HepG2 (cell line): ENCODE results near the gene MRPL48. TPM values are rescaled to one million over a fixed set of nuclear protein-coding genes. Genes with fewer than 3 reads are reported as not detected.
A peak's percentile ranks its signal among the peaks of the same experiment; 100 is the strongest.

Experiments used
- DMAP1 ChIP-seq: IDR thresholded peaks from 2 replicates; pipeline ENCODE4 v1.6.1; 2016
- EED ChIP-seq: sonication (generic); formaldehyde crosslinking; IDR thresholded peaks from 2 replicates; pipeline ENCODE4 v1.5.0; 2020; ENCODE audit warnings: mild to moderate bottlenecking, missing genetic modification reagents
- ERF ChIP-seq: IDR thresholded peaks from 2 replicates; pipeline ENCODE4 v1.6.1; 2018; ENCODE audit warnings: missing biosample characterization, missing genetic modification reagents
- GFI1 ChIP-seq: sonication (generic); formaldehyde crosslinking; IDR thresholded peaks from 2 replicates; pipeline ENCODE4 v1.5.0; 2020; ENCODE audit warnings: missing genetic modification reagents, mild to moderate bottlenecking, borderline replicate concordance
- GPBP1L1 ChIP-seq: sonication (generic); formaldehyde crosslinking; IDR thresholded peaks from 2 replicates; pipeline ENCODE4 v1.5.0; 2020; ENCODE audit warnings: mild to moderate bottlenecking, missing genetic modification reagents
- GTF3A ChIP-seq: sonication (generic); formaldehyde crosslinking; conservative IDR thresholded peaks from 2 replicates; pipeline ENCODE4 v1.4.0; 2020; ENCODE audit warnings: mild to moderate bottlenecking, missing genetic modification reagents
- HNF1A ChIP-seq, 2 experiments: sonication (generic) in 1 of 2; formaldehyde crosslinking in 1 of 2; IDR thresholded peaks; 2 replicates each; pipeline versions ENCODE4 v1.4.0 to v1.6.1; 2016 to 2020; ENCODE audit warnings: borderline replicate concordance in 1 of 2, low read depth in 1 of 2, mild to moderate bottlenecking in 1 of 2, missing genetic modification reagents in 1 of 2
- LBX2 ChIP-seq: sonication (generic); formaldehyde crosslinking; IDR thresholded peaks from 2 replicates; pipeline ENCODE4 v1.5.0; 2020; ENCODE audit warnings: missing genetic modification reagents, mild to moderate bottlenecking, borderline replicate concordance
- MAZ ChIP-seq, 2 experiments: sonication (generic) in 1 of 2; formaldehyde crosslinking in 1 of 2; IDR thresholded peaks; 2 replicates each; pipeline versions ENCODE4 v1.5.0 to v1.6.1; 2012 to 2020; ENCODE audit warnings: low read depth in 2 of 2, mild to moderate bottlenecking in 2 of 2, borderline replicate concordance in 1 of 2, improper control_type of control experiment in 1 of 2, low read length in 1 of 2, missing genetic modification reagents in 1 of 2, moderate library complexity in 1 of 2
- NCOA5 ChIP-seq: sonication (generic); formaldehyde crosslinking; IDR thresholded peaks from 2 replicates; pipeline ENCODE4 v1.4.0; 2020; ENCODE audit warnings: missing genetic modification reagents
- NFE2 ChIP-seq: sonication (generic); formaldehyde crosslinking; IDR thresholded peaks from 2 replicates; pipeline ENCODE4 v1.4.0; 2020; ENCODE audit warnings: missing genetic modification reagents
- NFYB ChIP-seq: sonication (generic); formaldehyde crosslinking; IDR thresholded peaks from 2 replicates; pipeline ENCODE4 v1.4.0; 2020; ENCODE audit warnings: missing genetic modification reagents
- NKX3-1 ChIP-seq: sonication (generic); formaldehyde crosslinking; IDR thresholded peaks from 2 replicates; pipeline ENCODE4 v1.5.0; 2020; ENCODE audit warnings: missing genetic modification reagents
- PAF1 ChIP-seq: IDR thresholded peaks from 2 replicates; pipeline ENCODE4 v1.6.1; 2016; ENCODE audit warnings: missing genetic modification reagents, missing compliant biosample characterization
- POGK ChIP-seq: sonication (generic); formaldehyde crosslinking; conservative IDR thresholded peaks from 2 replicates; pipeline ENCODE4 v1.8.0; 2022; ENCODE audit warnings: mild to moderate bottlenecking, moderate library complexity, missing genetic modification reagents
- RAD51 ChIP-seq: fragments of 450-650 bp; IDR thresholded peaks from 2 replicates; pipeline ENCODE4 v1.6.1; 2016; ENCODE audit warnings: borderline replicate concordance
- RORA ChIP-seq: sonication (generic); formaldehyde crosslinking; IDR thresholded peaks from 2 replicates; pipeline ENCODE4 v1.5.0; 2020; ENCODE audit warnings: mild to moderate bottlenecking, missing genetic modification reagents, moderate library complexity
- SNRNP70 ChIP-seq: fragments of 200-400 bp; formaldehyde crosslinking; IDR thresholded peaks from 2 replicates; pipeline ENCODE4 v1.6.1; 2017; ENCODE audit warnings: mild to moderate bottlenecking, low read depth, low read length, moderate library complexity
- ZMAT3 ChIP-seq: sonication (generic); formaldehyde crosslinking; conservative IDR thresholded peaks from 2 replicates; pipeline ENCODE4 v1.7.0; 2021; ENCODE audit warnings: missing genetic modification reagents
- ZMYM2 ChIP-seq: sonication (generic); formaldehyde crosslinking; IDR thresholded peaks from 2 replicates; pipeline ENCODE4 v1.8.0; 2022; ENCODE audit warnings: mild to moderate bottlenecking, missing genetic modification reagents
- ZNF335 ChIP-seq: sonication (generic); formaldehyde crosslinking; IDR thresholded peaks from 2 replicates; pipeline ENCODE4 v1.4.0; 2020; ENCODE audit warnings: missing genetic modification reagents
- ZNF496 ChIP-seq: sonication (generic); formaldehyde crosslinking; IDR thresholded peaks from 2 replicates; pipeline ENCODE4 v1.8.1; 2023; ENCODE audit warnings: mild to moderate bottlenecking, moderate library complexity, missing genetic modification reagents; ENCODE audit not compliant: insufficient replicate concordance
- ZNF576 ChIP-seq: sonication (generic); formaldehyde crosslinking; IDR thresholded peaks from 2 replicates; pipeline ENCODE4 v1.4.0; 2020; ENCODE audit warnings: mild to moderate bottlenecking, missing genetic modification reagents
- polyA plus RNA-seq, 8 experiments: library from polyadenylated mRNA; depleted of rRNA in 3 of 8; stranded (reverse) in 7 of 8; unstranded in 1 of 8; fragments of >200 nt; fragmentation: Illumina TruSeq in 4 of 8; extraction: Trizol in 4 of 8; gene quantifications; 2 replicates each; pipeline versions ENCODE4 v1.2.1 to v1.2.3, GENCODE V29; 2011 to 2016; ENCODE audit warnings: low read depth in 4 of 8, missing spikeins in 1 of 8, mixed read lengths in 1 of 8; ENCODE audit not compliant: insufficient read depth in 1 of 8
- total RNA-seq, 5 experiments: library from RNA; depleted of rRNA; stranded (reverse); fragments of >200 nt; fragmentation: Illumina TruSeq; extraction: Trizol; gene quantifications; 2 replicates each; pipeline ENCODE4 v1.2.3, GENCODE V29; 2016; ENCODE audit warnings: low read depth in 1 of 5

Gene MRPL48
- total and polyA plus RNA-seq, 2 of the 13 experiments (the other 11 are each of a cell fraction or from before 2014, with no cell fraction given): 61.2 to 67.9 TPM

- no peak for TF ChIP-seq GPBP1L1 (CRISPR knock-in tag)
- TF ChIP-seq ZMAT3 (CRISPR knock-in tag): no peak
- no peak for TF ChIP-seq HNF1A (IDR thresholded peaks at IDR 0.05; ENCODE audit: low read depth)
- TF ChIP-seq HNF1A (CRISPR knock-in tag; IDR thresholded peaks at IDR 0.05; ENCODE audit: borderline replicate concordance): no peak
- no peak for TF ChIP-seq ZMYM2 (CRISPR knock-in tag)
- TF ChIP-seq EED: no peak
- no peak for TF ChIP-seq ZNF335 (CRISPR knock-in tag)
- TF ChIP-seq MAZ (IDR thresholded peaks at IDR 0.05; ENCODE audit: borderline replicate concordance, low read depth, low read length): 0 out of 2 replicates have a peak, but pooled peaks have one; percentile 26
- TF ChIP-seq MAZ (CRISPR knock-in tag; IDR thresholded peaks at IDR 0.05; ENCODE audit: low read depth): peak; percentile 52; the same call in 1 of the 2 replicates
- TF ChIP-seq POGK (CRISPR knock-in tag): peak; percentile 64
- no peak for TF ChIP-seq GFI1 (CRISPR knock-in tag)
- TF ChIP-seq SNRNP70: no peak
- TF ChIP-seq PAF1 (CRISPR knock-in tag): no peak
- TF ChIP-seq GTF3A (CRISPR knock-in tag): no peak
- TF ChIP-seq NKX3-1 (CRISPR knock-in tag): no peak
- TF ChIP-seq ZNF496 (CRISPR knock-in tag): no peak
- no peak for TF ChIP-seq RAD51
- no peak for TF ChIP-seq NCOA5
- TF ChIP-seq RORA (CRISPR knock-in tag): no peak
- no peak for TF ChIP-seq ZNF576 (CRISPR knock-in tag)
- TF ChIP-seq NFE2 (CRISPR knock-in tag): no peak
- TF ChIP-seq LBX2 (CRISPR knock-in tag): no peak
- no peak for TF ChIP-seq NFYB (CRISPR knock-in tag)
- 0 out of 2 replicates have a peak, but pooled peaks have one; percentile 38 for TF ChIP-seq ERF
- peak; percentile 51; the same call in 1 of the 2 replicates for TF ChIP-seq DMAP1 (CRISPR knock-in tag)
Measured at GRCh38 chr11:73784080-73784634, 3.5 kb upstream of the MRPL48 start (continued).
